Activated T-helper 1 cell treated with anti-CD3 and anti-CD28 coated beads, Interleukin-12 subunit alpha, Interleukin-12 subunit beta, Interleukin-2, Interleukin-4 antibody, amounts not matched to agents 30 ng/mL and 10 ng/mL and 1 ng/mL, durations not matched to agents 14 hours and 24 hours and 36 hours (primary cell): ENCODE results near the gene CBX5. TPM values are rescaled to one million over a fixed set of nuclear protein-coding genes. Genes with fewer than 3 reads are reported as not detected.
"Not testable (repeated sequence)": the region's sequence is repeated elsewhere in the genome, so short reads cannot be mapped to it uniquely, and the experiment has no call there.

Source experiments
- DNase-seq: peaks from one replicate; pipeline ENCODE4 v3.0.0; 2021; ENCODE audit warnings: low spot score
- H3K27ac Mint-ChIP-seq: one replicate; pipeline ENCODE4 v1.8.0; 2021; ENCODE audit warnings: mild to moderate bottlenecking, mixed read lengths
- H3K27me3 Mint-ChIP-seq: one replicate; pipeline ENCODE4 v1.8.0; 2022; ENCODE audit warnings: mild to moderate bottlenecking, moderate library complexity, mixed read lengths; ENCODE audit not compliant: insufficient read depth
- H3K36me3 Mint-ChIP-seq: one replicate; pipeline ENCODE4 v1.8.0; 2021; ENCODE audit warnings: low read depth, mixed read lengths
- H3K4me1 Mint-ChIP-seq: one replicate; pipeline ENCODE4 v1.8.0; 2021; ENCODE audit warnings: low read depth, mixed read lengths
- H3K4me3 Mint-ChIP-seq: one replicate; pipeline ENCODE4 v1.8.0; 2021; ENCODE audit warnings: mild to moderate bottlenecking, moderate library complexity, mixed read lengths
- H3K9me3 Mint-ChIP-seq: one replicate; pipeline ENCODE4 v1.8.0; 2021; ENCODE audit warnings: mixed read lengths
- intact Hi-C: fragments of 100-400 bp; cut with micrococcal nuclease; formaldehyde crosslinking; loops from one replicate; pipeline ENCODE4 v1.15.1; 2024
- total RNA-seq: library from RNA; stranded (reverse); gene quantifications from 2 replicates; pipeline ENCODE4 v1.2.3, GENCODE V29; 2022

CBX5 gene
- total RNA-seq, 1 donor from 2014 or later = 99.8 TPM

GRCh38 chr12:54246011-54246641 is 33.8 kb downstream of the CBX5 start:
- H3K36me3 Mint-ChIP-seq = peaks cover 38% of the 10 kb centered on the region
- no peak overlapping the region for H3K27ac Mint-ChIP-seq
- H3K4me1 Mint-ChIP-seq = peaks cover 14% of the 10 kb centered on the region
- no peak overlapping the region for H3K4me3 Mint-ChIP-seq
- no peaks in the 10 kb centered on the region for H3K9me3 Mint-ChIP-seq
- DNase-seq = no peak
- no peaks in the 10 kb centered on the region for H3K27me3 Mint-ChIP-seq
- intact Hi-C loops = no loop called here

GRCh38 chr12:54240971-54241588 is 38.8 kb downstream of the CBX5 start:
- peak overlapping the region; percentile 88 for H3K27ac Mint-ChIP-seq
- H3K9me3 Mint-ChIP-seq = no peaks in the 10 kb centered on the region
- no peak for DNase-seq
- peaks cover 34% of the 10 kb centered on the region for H3K4me1 Mint-ChIP-seq
- peak overlapping the region; percentile 19 for H3K4me3 Mint-ChIP-seq
- H3K27me3 Mint-ChIP-seq = no peaks in the 10 kb centered on the region
- intact Hi-C loops = loop anchor here (2.0 kb wide), 1 partner anchor 20 kb away; no protein-coding TSS in a partner anchor
- peaks cover 35% of the 10 kb centered on the region for H3K36me3 Mint-ChIP-seq

- H3K4me3 Mint-ChIP-seq = no peak overlapping the region
- intact Hi-C loops = loop anchor here (2.0 kb wide), 1 partner anchor 19 kb away; no protein-coding TSS in a partner anchor
- peaks cover 37% of the 10 kb centered on the region for H3K36me3 Mint-ChIP-seq
- no peaks in the 10 kb centered on the region for H3K9me3 Mint-ChIP-seq
- H3K27ac Mint-ChIP-seq = peak overlapping the region; percentile 88
- DNase-seq = no peak
- H3K27me3 Mint-ChIP-seq = no peaks in the 10 kb centered on the region
- peaks cover 34% of the 10 kb centered on the region for H3K4me1 Mint-ChIP-seq
Observed at GRCh38 chr12:54240129-54240528, 39.8 kb downstream of the CBX5 start.

- Mint-ChIP-seq H3K36me3 (peaks cover 38% of the 10 kb centered on the region), H3K4me1 (peaks cover 34% of the 10 kb centered on the region), H3K27me3 (no peaks in the 10 kb centered on the region), H3K4me3 (no peak overlapping the region), H3K9me3 (no peaks in the 10 kb centered on the region), H3K27ac (peak overlapping the region; percentile 52)
- no peak for DNase-seq
- intact Hi-C loops = loop anchor here (2.0 kb wide), 1 partner anchor 19 kb away; no protein-coding TSS in a partner anchor
Observed at GRCh38 chr12:54239620-54240019, 40.3 kb downstream of the CBX5 start.

GRCh38 chr12:54238531-54238930 is 41.4 kb downstream of the CBX5 start:
- intact Hi-C loops = no loop called here
- no peak for DNase-seq
- Mint-ChIP-seq H3K27ac (peak overlapping the region; percentile 34), H3K4me1 (peaks cover 34% of the 10 kb centered on the region), H3K36me3 (peaks cover 40% of the 10 kb centered on the region), H3K27me3 (no peaks in the 10 kb centered on the region), H3K9me3 (no peaks in the 10 kb centered on the region), H3K4me3 (no peak overlapping the region)

GRCh38 chr12:54232790-54233189 is 47.1 kb downstream of the CBX5 start:
- no peaks in the 10 kb centered on the region for H3K27me3 Mint-ChIP-seq
- H3K4me3 Mint-ChIP-seq = no peak overlapping the region
- intact Hi-C loops = no loop called here
- H3K36me3 Mint-ChIP-seq = peaks cover 24% of the 10 kb centered on the region
- H3K27ac Mint-ChIP-seq = no peak overlapping the region
- no peaks in the 10 kb centered on the region for H3K9me3 Mint-ChIP-seq
- peaks cover 7% of the 10 kb centered on the region for H3K4me1 Mint-ChIP-seq
- DNase-seq = no peak

GRCh38 chr12:54231269-54231668 is 48.7 kb downstream of the CBX5 start:
- H3K4me3 Mint-ChIP-seq, H3K27me3 Mint-ChIP-seq, H3K4me1 Mint-ChIP-seq, H3K9me3 Mint-ChIP-seq, intact Hi-C loops, DNase-seq, H3K27ac Mint-ChIP-seq: not testable (repeated sequence)
- H3K36me3 Mint-ChIP-seq = peaks cover 20% of the 10 kb centered on the region

- Mint-ChIP-seq H3K36me3 (peaks cover 16% of the 10 kb centered on the region), H3K27me3 (no peaks in the 10 kb centered on the region)
Observed at GRCh38 chr12:54230555-54230954, 49.4 kb downstream of the CBX5 start.

GRCh38 chr12:54229624-54230212 is 50.2 kb downstream of the CBX5 start:
- Mint-ChIP-seq H3K4me3 (no peak overlapping the region), H3K27me3 (no peaks in the 10 kb centered on the region), H3K4me1 (peaks cover 7% of the 10 kb centered on the region), H3K9me3 (no peaks in the 10 kb centered on the region), H3K36me3 (peaks cover 13% of the 10 kb centered on the region), H3K27ac (no peak overlapping the region)
- DNase-seq = no peak
- intact Hi-C loops = no loop called here

More at GRCh38 chr12:54230555-54230954, 49.4 kb downstream of the CBX5 start:
- no peak overlapping the region for H3K4me3 Mint-ChIP-seq
- intact Hi-C loops = no loop called here
- DNase-seq = no peak
- H3K9me3 Mint-ChIP-seq = no peaks in the 10 kb centered on the region
- H3K27ac Mint-ChIP-seq = no peak overlapping the region
- H3K4me1 Mint-ChIP-seq = peaks cover 7% of the 10 kb centered on the region

- H3K36me3 Mint-ChIP-seq = peaks cover 9% of the 10 kb centered on the region
- H3K4me1 Mint-ChIP-seq = peaks cover 7% of the 10 kb centered on the region
- intact Hi-C loops = no loop called here
- DNase-seq = no peak
- H3K27ac Mint-ChIP-seq = no peak overlapping the region
- H3K9me3 Mint-ChIP-seq = no peaks in the 10 kb centered on the region
- no peaks in the 10 kb centered on the region for H3K27me3 Mint-ChIP-seq
- no peak overlapping the region for H3K4me3 Mint-ChIP-seq
Observed at GRCh38 chr12:54228471-54228870, 51.5 kb downstream of the CBX5 start.

- H3K9me3 Mint-ChIP-seq, H3K36me3 Mint-ChIP-seq, DNase-seq, H3K27me3 Mint-ChIP-seq, H3K4me1 Mint-ChIP-seq, intact Hi-C loops, H3K4me3 Mint-ChIP-seq, H3K27ac Mint-ChIP-seq: not testable (repeated sequence)
Observed at GRCh38 chr12:54227927-54228326, 52.0 kb downstream of the CBX5 start.

GRCh38 chr12:54227376-54227775 is 52.5 kb downstream of the CBX5 start:
- peaks cover 4% of the 10 kb centered on the region for H3K36me3 Mint-ChIP-seq
- intact Hi-C loops = no loop called here

GRCh38 chr12:54225666-54226065 is 54.3 kb downstream of the CBX5 start:
- Mint-ChIP-seq H3K27me3 (no peaks in the 10 kb centered on the region), H3K4me1 (no peaks in the 10 kb centered on the region), H3K4me3 (no peak overlapping the region), H3K27ac (no peak overlapping the region), H3K9me3 (no peaks in the 10 kb centered on the region), H3K36me3 (peaks cover 2% of the 10 kb centered on the region)
- no peak for DNase-seq
- intact Hi-C loops = no loop called here

More at GRCh38 chr12:54227376-54227775, 52.5 kb downstream of the CBX5 start:
- Mint-ChIP-seq H3K4me3 (no peak overlapping the region), H3K27ac (no peak overlapping the region), H3K9me3 (no peaks in the 10 kb centered on the region), H3K27me3 (no peaks in the 10 kb centered on the region), H3K4me1 (peaks cover 7% of the 10 kb centered on the region)
- no peak for DNase-seq
